Measurements from ENCODE around the gene ACOXL. TPM values are rescaled to one million over a fixed set of nuclear protein-coding genes. Genes with fewer than 3 reads are reported as not detected.

The ACOXL gene
- total and polyA plus RNA-seq, 9 of the 15 experiments (the other 6 are each of a cell fraction or from before 2014, with no cell fraction given) = 0.31 to 0.56 TPM; not detected in 7

DNA sequence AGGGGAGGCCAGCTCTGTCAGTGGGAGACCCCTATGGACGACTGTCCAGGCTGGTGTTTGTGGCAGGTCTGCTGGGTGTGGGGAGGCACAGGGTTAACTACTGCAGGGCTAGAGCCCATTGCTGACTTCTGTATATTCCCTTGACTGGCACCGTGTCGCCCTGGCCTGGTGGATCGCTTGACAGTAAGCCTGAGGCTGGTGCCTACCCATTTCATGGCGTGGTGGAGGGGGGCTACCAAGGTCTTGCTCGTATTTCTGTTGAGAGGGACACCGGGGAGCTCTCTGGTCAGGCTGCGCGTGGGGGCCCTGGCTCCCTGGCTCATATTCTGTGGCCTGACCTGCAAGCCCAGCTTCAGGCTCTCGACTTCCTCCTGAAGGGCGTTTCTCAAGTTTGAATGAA lies 119.7 kb downstream of the ACOXL start:
- Histone ChIP-seq H3K79me2 (ENCODE audit: control insufficient read depth, insufficient read depth, low read length) (no peaks in the 10 kb centered on the region), H3K4me1 (replicated peaks in 1 of 2; ENCODE audit: control insufficient read depth in 2 of 2, insufficient read depth in 2 of 2, low read length in 2 of 2) (no peaks in the 10 kb centered on the region), H3K36me3 (ENCODE audit: control insufficient read depth, insufficient read depth, low read length) (no peaks in the 10 kb centered on the region), H3K27ac (ENCODE audit: extremely low read depth, low read depth, low read length) (no peak overlapping the region), H3K4me3 (no peak overlapping the region), H3K4me2 (ENCODE audit: insufficient read depth, low read length) (no peak overlapping the region), H3K27me3 (ENCODE audit: control insufficient read depth in 2 of 2, insufficient read depth in 2 of 2, low read length in 2 of 2) (peaks cover 21 to 43% of the 10 kb centered on the region in 2 experiments), H3K9ac (ENCODE audit: insufficient read depth in 1 of 2, low read depth in 2 of 2, low read length in 2 of 2) (no peak overlapping the region), H3K9me1 (ENCODE audit: control insufficient read depth, insufficient read depth, low read length) (no peaks in the 10 kb centered on the region), H3K9me3 (replicated peaks; ENCODE audit: control insufficient read depth, insufficient read depth, low read depth, low read length) (no peaks in the 10 kb centered on the region), H4K20me1 (replicated peaks; ENCODE audit: control insufficient read depth, insufficient read depth, low read length) (no peaks in the 10 kb centered on the region), H2AFZ (ENCODE audit: low read depth, low read length) (no peak overlapping the region)
- ChIA-PET CTCF (ENCODE audit: low intra/inter-chr PET ratio) (interaction anchor here (0.5 to 0.6 kb wide), 2 partner anchors 41 to 850 kb away, joined by 3 to 4 read pairs; no protein-coding TSS in a partner anchor), POLR2A (interaction anchor here (0.8 to 1.4 kb wide), 2 partner anchors 10 to 11 kb away, joined by 3 to 5 read pairs; no protein-coding TSS in a partner anchor)
- DNase-seq (ENCODE audit: extremely low read depth in 1 of 4, low spot score in 3 of 4) (no peak), FAIRE-seq (no peak), ATAC-seq (no peak)
- 3% methylated on average over 11 of the region's 11 CpGs for WGBS (ENCODE audit: insufficient coverage, low coverage, missing lambda C conversion rate)
- TF ChIP-seq, protein P1, sequence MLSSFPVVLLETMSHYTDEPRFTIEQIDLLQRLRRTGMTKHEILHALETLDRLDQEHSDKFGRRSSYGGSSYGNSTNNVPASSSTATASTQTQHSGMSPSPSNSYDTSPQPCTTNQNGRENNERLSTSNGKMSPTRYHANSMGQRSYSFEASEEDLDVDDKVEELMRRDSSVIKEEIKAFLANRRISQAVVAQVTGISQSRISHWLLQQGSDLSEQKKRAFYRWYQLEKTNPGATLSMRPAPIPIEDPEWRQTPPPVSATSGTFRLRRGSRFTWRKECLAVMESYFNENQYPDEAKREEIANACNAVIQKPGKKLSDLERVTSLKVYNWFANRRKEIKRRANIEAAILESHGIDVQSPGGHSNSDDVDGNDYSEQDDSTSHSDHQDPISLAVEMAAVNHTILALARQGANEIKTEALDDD (IDR thresholded peaks at IDR 0.05) = no peak
- TF ChIP-seq RBM22 (IDR thresholded peaks at IDR 0.05; ENCODE audit: low read depth, low read length, poor library complexity, severe bottlenecking) = no peak
- TF ChIP-seq, protein P2, sequence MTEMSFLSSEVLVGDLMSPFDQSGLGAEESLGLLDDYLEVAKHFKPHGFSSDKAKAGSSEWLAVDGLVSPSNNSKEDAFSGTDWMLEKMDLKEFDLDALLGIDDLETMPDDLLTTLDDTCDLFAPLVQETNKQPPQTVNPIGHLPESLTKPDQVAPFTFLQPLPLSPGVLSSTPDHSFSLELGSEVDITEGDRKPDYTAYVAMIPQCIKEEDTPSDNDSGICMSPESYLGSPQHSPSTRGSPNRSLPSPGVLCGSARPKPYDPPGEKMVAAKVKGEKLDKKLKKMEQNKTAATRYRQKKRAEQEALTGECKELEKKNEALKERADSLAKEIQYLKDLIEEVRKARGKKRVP (CRISPR knock-in tag; IDR thresholded peaks at IDR 0.05) = no peak
- no peak for TF ChIP-seq ASH1L (IDR thresholded peaks at IDR 0.05; ENCODE audit: borderline replicate concordance, low read depth, partially characterized antibody)
- TF ChIP-seq RFX7 (CRISPR knock-in tag; IDR thresholded peaks at IDR 0.05) = no peak
- intact Hi-C loops (cut with micrococcal nuclease) = no loop called here
- BruUV-seq (replicated peaks) = no TSS peak
- in situ Hi-C loops (cut with MboI) = no loop called here

Data from K562 (cell line).